SK-N-SH (cell line): ENCODE results near the gene UBE2D2.

ENCODE experiments used
- POLR2AphosphoS5 ChIP-seq: IDR thresholded peaks from 2 replicates; pipeline ENCODE4 v1.6.1; 2012; ENCODE audit warnings: low read depth, low read length
- RAD21 ChIP-seq: IDR thresholded peaks from 2 replicates; pipeline ENCODE4 v1.6.1; 2012; ENCODE audit warnings: mild to moderate bottlenecking, low read length
- TAF1 ChIP-seq: IDR thresholded peaks from 2 replicates; pipeline ENCODE4 v1.6.1; 2012; ENCODE audit warnings: low read depth, mild to moderate bottlenecking, low read length, moderate library complexity, borderline replicate concordance
- TF ChIP-seq, protein P1 (sequence below): fragments of 200-600 bp; sonication (generic); IDR thresholded peaks from 2 replicates; pipeline ENCODE4 v1.6.1; 2017; ENCODE audit warnings: antibody characterized with exemption, mild to moderate bottlenecking, moderate library complexity
- TF ChIP-seq, protein P2 (sequence below): IDR thresholded peaks from 2 replicates; pipeline ENCODE4; 2012
- TF ChIP-seq, protein P3 (sequence below): fragments of 150-350 bp; IDR thresholded peaks from 2 replicates; pipeline ENCODE4 v1.6.1; 2017; ENCODE audit warnings: antibody characterized with exemption, low read length, low read depth, borderline replicate concordance

DNA sequence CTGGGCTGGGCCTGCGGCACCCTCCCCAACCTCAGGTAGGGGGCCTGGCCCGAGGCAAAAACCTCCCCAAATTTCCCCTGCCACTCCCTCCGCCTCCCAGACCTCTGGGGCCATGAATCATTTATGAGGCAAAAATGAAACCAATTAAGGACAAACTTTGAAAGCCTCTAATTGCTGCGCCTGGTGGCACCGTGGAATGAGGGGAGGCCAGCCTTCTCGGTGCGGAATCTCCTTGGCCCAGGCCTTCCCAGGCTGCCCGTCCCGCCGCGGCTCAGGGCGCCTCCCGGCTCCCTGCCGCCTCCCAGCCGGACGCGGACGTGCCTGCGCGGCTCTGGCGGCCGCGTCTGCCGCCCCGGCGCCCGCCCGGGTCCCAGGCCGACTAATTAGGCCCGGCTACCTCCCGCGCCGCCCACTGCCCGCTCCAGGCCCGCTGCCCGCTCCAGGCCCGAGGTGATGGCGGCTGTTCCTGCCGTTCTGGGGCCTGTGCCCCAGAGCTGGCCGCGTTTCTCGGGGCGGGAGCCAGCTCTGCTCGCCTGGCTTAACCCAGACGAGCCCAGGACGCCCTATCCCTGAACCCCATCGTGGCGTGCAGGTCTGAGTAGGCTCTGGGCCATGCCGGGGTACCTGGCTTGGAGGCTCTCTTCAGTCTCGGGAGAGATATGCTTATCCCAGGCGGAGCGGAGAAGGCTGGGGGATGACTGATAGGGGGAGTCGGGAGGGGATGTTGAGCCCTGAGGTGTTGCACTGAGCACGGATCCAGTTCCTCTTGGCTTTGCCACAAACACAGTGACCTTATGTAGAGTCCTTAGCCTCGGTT lies 107.1 kb downstream of the UBE2D2 start:
- TF ChIP-seq, protein P1, sequence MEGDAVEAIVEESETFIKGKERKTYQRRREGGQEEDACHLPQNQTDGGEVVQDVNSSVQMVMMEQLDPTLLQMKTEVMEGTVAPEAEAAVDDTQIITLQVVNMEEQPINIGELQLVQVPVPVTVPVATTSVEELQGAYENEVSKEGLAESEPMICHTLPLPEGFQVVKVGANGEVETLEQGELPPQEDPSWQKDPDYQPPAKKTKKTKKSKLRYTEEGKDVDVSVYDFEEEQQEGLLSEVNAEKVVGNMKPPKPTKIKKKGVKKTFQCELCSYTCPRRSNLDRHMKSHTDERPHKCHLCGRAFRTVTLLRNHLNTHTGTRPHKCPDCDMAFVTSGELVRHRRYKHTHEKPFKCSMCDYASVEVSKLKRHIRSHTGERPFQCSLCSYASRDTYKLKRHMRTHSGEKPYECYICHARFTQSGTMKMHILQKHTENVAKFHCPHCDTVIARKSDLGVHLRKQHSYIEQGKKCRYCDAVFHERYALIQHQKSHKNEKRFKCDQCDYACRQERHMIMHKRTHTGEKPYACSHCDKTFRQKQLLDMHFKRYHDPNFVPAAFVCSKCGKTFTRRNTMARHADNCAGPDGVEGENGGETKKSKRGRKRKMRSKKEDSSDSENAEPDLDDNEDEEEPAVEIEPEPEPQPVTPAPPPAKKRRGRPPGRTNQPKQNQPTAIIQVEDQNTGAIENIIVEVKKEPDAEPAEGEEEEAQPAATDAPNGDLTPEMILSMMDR = no peak
- TF ChIP-seq POLR2AphosphoS5 = no peak
- TF ChIP-seq, protein P2, sequence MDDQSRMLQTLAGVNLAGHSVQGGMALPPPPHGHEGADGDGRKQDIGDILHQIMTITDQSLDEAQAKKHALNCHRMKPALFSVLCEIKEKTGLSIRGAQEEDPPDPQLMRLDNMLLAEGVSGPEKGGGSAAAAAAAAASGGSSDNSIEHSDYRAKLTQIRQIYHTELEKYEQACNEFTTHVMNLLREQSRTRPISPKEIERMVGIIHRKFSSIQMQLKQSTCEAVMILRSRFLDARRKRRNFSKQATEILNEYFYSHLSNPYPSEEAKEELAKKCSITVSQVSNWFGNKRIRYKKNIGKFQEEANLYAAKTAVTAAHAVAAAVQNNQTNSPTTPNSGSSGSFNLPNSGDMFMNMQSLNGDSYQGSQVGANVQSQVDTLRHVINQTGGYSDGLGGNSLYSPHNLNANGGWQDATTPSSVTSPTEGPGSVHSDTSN = no peak
- TF ChIP-seq, protein P3, sequence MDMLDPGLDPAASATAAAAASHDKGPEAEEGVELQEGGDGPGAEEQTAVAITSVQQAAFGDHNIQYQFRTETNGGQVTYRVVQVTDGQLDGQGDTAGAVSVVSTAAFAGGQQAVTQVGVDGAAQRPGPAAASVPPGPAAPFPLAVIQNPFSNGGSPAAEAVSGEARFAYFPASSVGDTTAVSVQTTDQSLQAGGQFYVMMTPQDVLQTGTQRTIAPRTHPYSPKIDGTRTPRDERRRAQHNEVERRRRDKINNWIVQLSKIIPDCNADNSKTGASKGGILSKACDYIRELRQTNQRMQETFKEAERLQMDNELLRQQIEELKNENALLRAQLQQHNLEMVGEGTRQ = no peak
- TF ChIP-seq TAF1 = no peak; the same call in 1 of the 2 replicates
- TF ChIP-seq RAD21 = no peak
